GM21526 (cell line): ENCODE measurements around the gene KCNK3.

ENCODE experiments used
- ATAC-seq: cut with Tn5 transposase; IDR thresholded peaks from one replicate; pipeline ENCODE4 v1.9.1; 2021; ENCODE audit warnings: moderate library complexity; ENCODE audit not compliant: unreplicated experiment, low FRiP score

Gene KCNK3

GRCh38 chr2:26685989-26686839 lies 6.3 kb upstream of the KCNK3 start:
- no peak for ATAC-seq

DNA sequence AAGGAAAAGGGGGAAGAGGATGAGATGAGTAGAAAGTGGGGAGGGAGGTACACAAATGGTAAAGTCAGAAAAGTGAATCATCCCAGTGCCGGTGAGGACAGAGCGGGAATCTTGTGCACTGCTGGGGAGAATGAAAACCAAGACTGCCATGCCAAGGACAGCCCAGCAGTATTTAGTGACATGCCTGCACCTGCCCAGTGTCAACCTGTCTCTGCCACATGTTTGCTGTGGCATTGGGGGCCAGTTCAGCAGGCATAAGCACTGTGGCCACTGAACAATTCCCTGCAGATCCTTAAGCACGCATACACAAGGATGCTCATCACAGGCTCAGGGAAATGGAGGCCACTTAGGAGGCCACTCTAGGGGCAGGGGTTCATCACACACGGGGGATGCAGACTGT lies 5.2 kb upstream of the KCNK3 start:
- ATAC-seq: no peak

DNA sequence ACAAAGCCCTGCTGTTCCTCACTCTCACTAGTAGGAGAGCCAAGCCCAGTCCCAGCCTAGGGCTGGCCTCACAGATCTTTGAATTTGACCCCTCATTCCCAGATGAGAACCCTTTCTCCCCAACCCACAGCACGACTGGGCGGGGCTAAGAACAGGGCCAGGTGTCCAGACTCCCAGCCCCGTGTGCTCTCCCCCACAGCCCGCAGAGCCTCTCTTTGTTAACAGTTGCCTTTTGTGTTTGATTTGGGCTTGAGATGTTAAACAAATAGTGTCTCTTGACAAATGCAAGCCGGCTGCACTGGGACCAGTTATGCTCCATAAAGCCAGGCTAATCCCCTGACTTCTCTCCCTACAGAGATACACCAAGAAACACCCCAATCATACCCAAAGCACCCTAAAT lies 4.7 kb upstream of the KCNK3 start:
- ATAC-seq: no peak

DNA sequence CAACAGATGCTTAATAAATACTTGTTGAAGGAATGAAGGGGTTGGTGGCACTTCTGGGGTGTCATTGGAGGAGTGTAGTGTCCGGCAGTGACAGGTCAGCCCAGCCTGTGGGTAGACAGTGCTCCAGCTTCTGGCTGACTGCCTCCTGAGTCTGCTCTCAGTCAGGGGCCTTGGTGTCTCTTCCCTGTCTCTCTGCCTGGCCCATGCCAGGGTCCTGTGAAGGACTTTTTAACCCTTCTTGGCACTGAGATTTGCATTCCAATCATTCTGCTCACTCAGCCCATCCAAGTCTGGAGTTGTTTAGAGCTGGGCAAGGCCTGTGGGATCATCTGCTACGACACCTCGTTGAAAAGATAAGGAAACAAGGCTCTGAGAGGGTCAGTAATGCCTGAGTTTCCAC lies 1.4 kb upstream of the KCNK3 start:
- ATAC-seq: no peak

DNA sequence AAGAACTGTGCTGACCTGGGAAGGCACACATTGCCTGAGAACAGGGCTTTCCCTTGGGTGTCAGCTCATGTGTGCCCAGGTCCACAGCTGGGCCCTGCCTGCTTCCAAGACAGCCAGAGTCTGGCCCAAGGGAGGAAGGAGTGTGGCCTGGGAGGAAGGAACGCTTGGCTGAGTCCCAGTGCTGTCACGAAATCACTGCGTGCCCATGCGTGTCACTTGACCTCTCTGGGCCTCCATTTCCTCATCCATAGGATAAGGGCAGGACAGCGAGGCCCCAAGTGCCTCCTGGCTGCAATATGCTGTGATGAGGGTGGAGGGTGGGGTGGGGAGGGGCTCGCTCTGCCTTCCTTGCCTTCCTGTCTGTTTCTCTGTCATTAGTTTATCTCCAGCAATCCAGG lies 642 bp upstream of the KCNK3 start:
- no peak for ATAC-seq

GRCh38 chr2:26692897-26693849 lies 651 bp downstream of the KCNK3 start:
- no peak for ATAC-seq

DNA sequence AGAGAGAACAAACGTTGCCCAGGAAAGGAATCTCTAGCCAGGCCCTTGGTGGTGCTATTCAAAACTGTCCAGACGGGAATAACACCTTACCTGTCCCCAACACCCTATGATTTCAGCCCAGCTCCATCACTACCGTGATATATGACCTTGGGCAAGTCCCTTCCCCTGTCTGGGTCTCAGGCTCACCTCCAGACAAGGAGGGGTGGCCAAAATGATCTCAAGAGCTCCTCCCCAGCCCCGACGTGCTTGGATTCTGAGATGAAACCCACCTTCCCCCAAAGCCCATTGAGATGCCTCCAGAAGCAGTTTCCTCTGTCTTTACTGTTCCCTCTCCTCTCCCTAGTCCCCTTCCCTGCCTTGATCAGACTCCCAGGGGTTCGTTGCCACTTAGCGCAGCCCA lies 1.5 kb downstream of the KCNK3 start:
- ATAC-seq: no peak

DNA sequence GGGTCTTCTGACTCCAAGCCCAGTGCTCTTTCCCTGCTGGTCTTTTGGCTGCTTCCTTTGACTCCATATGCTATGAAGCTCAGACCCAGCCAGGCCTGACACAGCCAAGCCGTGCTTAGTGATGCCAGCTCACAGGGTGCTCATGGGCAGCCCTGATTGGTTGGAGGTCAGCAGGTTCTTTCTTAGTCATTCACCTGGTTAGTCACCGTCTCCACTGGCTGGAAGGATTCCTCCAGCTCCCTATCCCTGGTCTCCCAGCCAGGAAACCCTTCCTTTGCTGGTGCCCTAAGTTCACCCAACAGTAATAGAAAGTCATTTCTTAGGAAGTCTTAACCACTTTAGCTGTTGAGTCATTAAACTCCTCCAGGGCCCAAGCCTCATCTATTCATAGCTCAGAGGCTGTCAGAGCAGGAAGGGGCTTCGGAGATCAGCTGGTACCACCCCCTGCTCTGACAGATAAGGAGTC lies 3.9 kb downstream of the KCNK3 start:
- ATAC-seq: no peak

GRCh38 chr2:26697425-26697824 lies 4.9 kb downstream of the KCNK3 start:
- no peak for ATAC-seq

DNA sequence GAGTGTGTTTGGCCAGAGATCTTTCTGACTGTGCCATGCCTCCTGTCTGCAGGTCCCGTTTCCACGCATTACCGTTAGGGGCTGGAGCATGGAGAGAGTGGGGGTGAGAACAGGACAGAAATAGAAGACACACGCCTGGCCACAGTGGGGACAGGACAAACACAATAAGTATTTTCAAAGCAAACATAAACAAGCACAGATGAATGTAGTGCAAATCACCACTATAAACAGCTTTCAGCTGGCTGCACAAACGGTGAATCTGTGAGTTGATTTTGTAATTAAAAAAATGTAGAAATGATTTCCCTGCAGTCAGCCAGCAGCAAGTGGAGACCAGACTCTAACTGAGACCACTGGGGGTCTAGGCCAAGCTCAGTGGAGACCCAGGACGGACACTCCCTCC lies 6.8 kb downstream of the KCNK3 start:
- ATAC-seq: no peak

DNA sequence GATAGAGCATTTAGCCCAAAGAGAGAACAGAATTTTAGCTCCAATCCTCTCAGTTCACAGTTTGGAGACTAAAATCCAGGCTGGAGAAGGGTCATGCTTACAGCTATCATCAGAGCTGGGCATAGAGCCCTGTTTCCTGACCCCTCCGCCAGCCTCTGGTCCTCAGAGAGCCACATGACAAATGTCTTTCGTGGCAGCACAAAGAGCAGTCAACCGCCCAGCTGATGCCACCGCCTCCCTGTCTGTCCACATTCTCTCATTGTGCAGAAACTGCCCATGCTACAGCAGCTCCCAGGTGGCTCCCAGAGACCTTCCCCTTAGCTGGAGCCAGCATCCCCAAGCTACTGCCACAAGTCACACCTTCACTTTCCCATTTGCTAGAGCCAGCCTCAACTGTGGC lies 7.6 kb downstream of the KCNK3 start:
- no peak for ATAC-seq

GRCh38 chr2:26701596-26701995 lies 9.1 kb downstream of the KCNK3 start:
- ATAC-seq: no peak

DNA sequence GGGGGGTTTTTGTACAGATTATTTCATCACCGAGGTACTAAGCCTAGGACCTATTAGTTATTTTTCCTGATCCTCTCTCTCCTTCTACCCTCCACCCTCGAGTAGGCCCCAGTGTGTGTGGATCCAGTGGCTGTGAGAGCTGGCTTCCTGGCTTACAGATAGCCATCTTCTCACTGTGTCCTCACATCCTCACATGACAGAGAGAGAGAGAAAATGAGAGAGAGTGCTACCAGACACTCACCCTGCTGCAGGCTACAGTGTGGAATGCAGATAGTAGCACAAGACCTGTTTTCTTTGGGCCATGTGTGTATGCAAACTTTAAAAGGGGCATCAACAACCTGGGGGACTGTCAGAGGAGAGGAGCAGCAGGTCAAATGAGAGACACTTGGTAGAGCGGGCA lies 9.5 kb downstream of the KCNK3 start:
- ATAC-seq: no peak

GRCh38 chr2:26704441-26704977 lies 12.0 kb downstream of the KCNK3 start:
- ATAC-seq: no peak

- ATAC-seq: no peak
These were observed 12.6 kb downstream of the KCNK3 start for GRCh38 chr2:26705126-26705525.

DNA sequence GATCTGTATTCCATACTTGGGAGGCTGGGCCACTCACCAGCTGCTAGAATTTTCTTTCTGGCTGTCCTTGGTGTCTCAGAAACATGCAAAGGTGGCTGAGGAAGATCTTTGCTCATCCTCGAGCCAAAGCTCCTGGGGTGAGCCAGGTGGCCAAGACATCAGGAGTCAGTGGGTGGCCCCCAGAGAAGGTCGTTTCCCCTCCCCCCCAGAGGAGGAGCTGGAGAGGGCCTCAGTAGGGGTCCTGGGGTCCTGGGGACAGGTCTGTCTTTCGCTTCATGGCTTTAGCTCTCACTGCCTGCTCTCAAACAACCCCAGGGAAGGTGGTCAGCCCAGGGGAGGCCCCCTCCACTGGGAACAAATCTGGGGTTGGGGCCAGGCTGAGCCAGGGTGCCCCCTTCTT lies 13.6 kb downstream of the KCNK3 start:
- ATAC-seq: no peak

DNA sequence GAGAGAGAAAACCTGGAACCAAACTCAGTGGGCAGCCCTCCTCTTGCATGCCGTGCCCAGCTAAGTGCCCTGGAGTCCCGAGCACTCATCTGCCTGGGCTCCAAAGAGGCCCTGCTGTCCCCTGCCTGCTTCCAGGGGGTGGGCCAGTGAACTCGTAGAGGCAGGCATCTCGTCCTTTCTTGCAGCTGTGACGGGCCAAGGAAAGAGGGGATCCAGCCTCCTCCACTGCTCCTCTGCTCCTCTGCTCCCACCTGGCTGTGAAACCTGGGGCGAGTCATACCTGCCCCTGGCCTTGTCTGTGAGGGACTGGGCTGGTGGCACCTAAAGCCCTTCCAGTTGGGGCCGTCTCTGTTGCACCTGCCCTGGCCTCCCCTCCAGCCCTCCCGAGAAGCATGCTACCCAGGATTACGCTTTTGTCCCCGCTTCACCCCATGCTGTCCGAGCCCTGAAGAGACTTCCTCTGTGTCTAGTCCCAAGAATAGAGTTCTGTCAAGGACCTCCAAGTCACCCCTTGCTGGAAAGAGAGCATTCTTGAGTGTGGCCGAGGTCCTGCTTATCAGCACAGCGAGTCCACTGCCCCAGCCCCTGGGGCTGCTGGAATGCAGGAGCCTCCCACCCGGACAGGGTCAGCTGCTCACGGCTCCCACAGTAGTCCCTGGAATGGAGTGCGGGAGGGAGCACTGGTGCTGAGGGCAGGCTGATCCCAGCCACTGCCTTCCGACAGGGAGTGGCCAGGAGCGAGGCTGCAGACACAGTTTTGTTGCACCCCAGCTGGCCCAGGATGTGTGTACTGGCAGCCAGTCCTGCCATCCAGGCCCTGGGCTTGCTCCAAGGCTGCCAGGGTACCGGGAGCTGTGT lies 14.3 kb downstream of the KCNK3 start:
- no peak for ATAC-seq

DNA sequence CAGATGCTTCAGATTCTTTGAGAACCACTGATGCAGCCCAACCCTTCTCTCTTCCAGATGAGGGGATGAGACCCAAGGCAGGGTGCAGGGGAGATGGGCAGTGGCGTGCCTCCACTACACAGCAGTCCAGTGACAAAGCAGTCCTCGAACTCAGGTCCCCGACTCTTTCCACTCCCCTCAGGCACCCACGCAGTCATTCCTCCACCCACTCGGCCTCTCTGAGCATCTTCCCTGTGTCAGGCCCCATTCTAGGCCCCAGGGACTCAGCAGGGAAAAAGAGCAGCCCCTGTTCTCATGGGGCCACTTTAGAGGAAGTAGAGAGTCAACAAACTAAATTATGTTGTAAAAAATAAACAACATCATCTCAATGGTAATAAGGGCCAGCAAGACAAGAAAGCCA lies 15.2 kb downstream of the KCNK3 start:
- ATAC-seq: no peak

DNA sequence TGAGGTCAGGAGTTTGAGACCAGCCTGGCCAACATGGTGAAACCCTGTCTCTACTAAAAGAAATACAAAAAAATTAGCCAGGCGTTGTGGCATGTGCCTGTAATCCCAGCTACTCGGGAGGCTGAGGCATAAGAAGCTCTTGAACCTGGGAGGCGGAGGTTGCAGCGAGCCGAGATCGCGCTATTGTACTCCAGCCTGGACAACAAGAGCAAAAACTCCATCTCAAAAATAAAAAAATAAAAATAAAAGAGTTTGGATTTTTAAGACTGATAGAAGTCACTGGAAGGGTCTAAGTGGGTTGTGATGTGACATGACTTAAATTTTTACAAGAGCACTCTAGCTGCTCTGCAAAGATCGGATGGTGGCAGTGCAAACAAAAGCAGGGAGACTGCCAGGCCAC lies 15.9 kb downstream of the KCNK3 start:
- no peak for ATAC-seq
